HG02884 (cell line): ENCODE measurements around the gene BCL2.

Source experiments
- ATAC-seq: cut with Tn5 transposase; IDR thresholded peaks from one replicate; pipeline ENCODE4 v1.9.1; 2021; ENCODE audit warnings: mild to moderate bottlenecking, moderate library complexity; ENCODE audit not compliant: unreplicated experiment

Gene BCL2

GRCh38 chr18:63329431-63330145 is 10.0 kb upstream of the BCL2 start:
- ATAC-seq: no peak

GRCh38 chr18:63326011-63326410 is 6.4 kb upstream of the BCL2 start:
- ATAC-seq: no peak

GRCh38 chr18:63325086-63325686 is 5.6 kb upstream of the BCL2 start:
- ATAC-seq: no peak

GRCh38 chr18:63322908-63323634 is 3.5 kb upstream of the BCL2 start:
- ATAC-seq: no peak

- ATAC-seq: no peak
These were observed 2.6 kb upstream of the BCL2 start for GRCh38 chr18:63322206-63322605.

GRCh38 chr18:63321291-63321690 is 1.7 kb upstream of the BCL2 start:
- ATAC-seq: no peak

- no peak for ATAC-seq
These were observed 1.4 kb upstream of the BCL2 start for GRCh38 chr18:63320975-63321265.

GRCh38 chr18:63320123-63320974 is 780 bp upstream of the BCL2 start:
- ATAC-seq: peak; percentile 59

- no peak for ATAC-seq
These were observed 633 bp downstream of the BCL2 start for GRCh38 chr18:63318889-63319382.

GRCh38 chr18:63317982-63318888 is 1.3 kb downstream of the BCL2 start:
- peak; percentile 41 for ATAC-seq

- ATAC-seq: no peak
These were observed 2.0 kb downstream of the BCL2 start for GRCh38 chr18:63317556-63317946.

- ATAC-seq: no peak
These were observed 2.7 kb downstream of the BCL2 start for GRCh38 chr18:63316612-63317555.

GRCh38 chr18:63315876-63316275 is 3.7 kb downstream of the BCL2 start:
- no peak for ATAC-seq

GRCh38 chr18:63315131-63315662 is 4.4 kb downstream of the BCL2 start:
- ATAC-seq: no peak

GRCh38 chr18:63314062-63314790 is 5.3 kb downstream of the BCL2 start:
- no peak for ATAC-seq

GRCh38 chr18:63313396-63313917 is 6.1 kb downstream of the BCL2 start:
- ATAC-seq: no peak

- no peak for ATAC-seq
These were observed 6.7 kb downstream of the BCL2 start for GRCh38 chr18:63312737-63313395.
